NCI-H345 (cell line): ENCODE measurements around the gene COL7A1.
"Not testable (repeated sequence)": the region's sequence is repeated elsewhere in the genome, so short reads cannot be mapped to it uniquely, and the experiment has no call there.

Source experiments
- DNase-seq: peaks from one replicate; lab custom pipeline; 2025; lab: John Stamatoyannopoulos, UW

The COL7A1 gene

GRCh38 chr3:48543271-48543866 is 51.8 kb downstream of the COL7A1 start:
- DNase-seq: no peak

GRCh38 chr3:48538451-48538850 is 56.7 kb downstream of the COL7A1 start:
- DNase-seq: no peak

- no peak for DNase-seq
Measured at GRCh38 chr3:48536785-48537184, 58.3 kb downstream of the COL7A1 start.

- no peak for DNase-seq
Measured at GRCh38 chr3:48536116-48536515, 59.0 kb downstream of the COL7A1 start.

- no peak for DNase-seq
Measured at GRCh38 chr3:48535578-48535977, 59.6 kb downstream of the COL7A1 start.

GRCh38 chr3:48532977-48533337 is 62.2 kb downstream of the COL7A1 start:
- no peak for DNase-seq

GRCh38 chr3:48532271-48532976 is 62.7 kb downstream of the COL7A1 start:
- DNase-seq: no peak

- not testable (repeated sequence) for DNase-seq
Measured at GRCh38 chr3:48530701-48531100, 64.4 kb downstream of the COL7A1 start.

GRCh38 chr3:48528754-48529153 is 66.4 kb downstream of the COL7A1 start:
- DNase-seq: no peak

- no peak for DNase-seq
Measured at GRCh38 chr3:48528048-48528447, 67.1 kb downstream of the COL7A1 start.

GRCh38 chr3:48524970-48525369 is 70.2 kb downstream of the COL7A1 start:
- DNase-seq: no peak

- DNase-seq: no peak
Measured at GRCh38 chr3:48521635-48522034, 73.5 kb downstream of the COL7A1 start.

- DNase-seq: no peak
Measured at GRCh38 chr3:48519277-48519643, 75.9 kb downstream of the COL7A1 start.

- no peak for DNase-seq
Measured at GRCh38 chr3:48518638-48519276, 76.4 kb downstream of the COL7A1 start.

GRCh38 chr3:48518069-48518468 is 77.1 kb downstream of the COL7A1 start:
- no peak for DNase-seq

GRCh38 chr3:48516571-48516970 is 78.6 kb downstream of the COL7A1 start:
- DNase-seq: no peak

- DNase-seq: no peak
Measured at GRCh38 chr3:48514431-48515227, 80.5 kb downstream of the COL7A1 start.
